ENCODE measurements around the gene SVIP. TPM values are rescaled to one million over a fixed set of nuclear protein-coding genes. Genes with fewer than 3 reads are reported as not detected.

Gene SVIP
- total and polyA plus RNA-seq, 4 donors, result 12.5 to 28.4 (median 16.7) TPM

GRCh38 chr11:22785251-22785650, 44.4 kb downstream of the SVIP start:
- intact Hi-C loops (cut with DNase I), result loop anchor here (5.0 to 10.0 kb wide), 2 partner anchors 450 to 453 kb away; partner anchors contain the start of gene SLC17A6 (in 1 of the 2)
- Histone ChIP-seq H3K4me1 (ENCODE audit: control insufficient read depth in 1 of 2, insufficient read depth in 2 of 2, low read length in 2 of 2) (no peaks in the 10 kb centered on the region), H3K36me3 (ENCODE audit: control insufficient read depth in 1 of 2, insufficient read depth in 2 of 2, low read length in 1 of 2) (no peaks in the 10 kb centered on the region), H3K9me3 (ENCODE audit: control insufficient read depth, low read length) (peaks cover 2% of the 10 kb centered on the region), H3K27ac (ENCODE audit: low read depth in 1 of 2, low read length in 2 of 2) (no peak overlapping the region), H3K27me3 (ENCODE audit: control insufficient read depth in 1 of 2, insufficient read depth in 2 of 2, low read length in 1 of 2) (no peaks in the 10 kb centered on the region), H3K4me3 (ENCODE audit: low read length in 2 of 2) (no peak overlapping the region)
- no peak for ATAC-seq (ENCODE audit: low FRiP score)
- no peak for DNase-seq

GRCh38 chr11:22780952-22781593, 48.5 kb downstream of the SVIP start:
- H3K4me1 ChIP-seq (ENCODE audit: control insufficient read depth in 1 of 2, insufficient read depth in 2 of 2, low read length in 2 of 2), result no peaks in the 10 kb centered on the region
- no peak overlapping the region for H3K4me3 ChIP-seq (ENCODE audit: low read length in 2 of 2)
- H3K36me3 ChIP-seq (ENCODE audit: control insufficient read depth in 1 of 2, insufficient read depth in 2 of 2, low read length in 1 of 2), result no peaks in the 10 kb centered on the region
- 48 to 50% methylated on average over 3 of the region's 3 CpGs for WGBS, 2 donors
- no peak overlapping the region for H3K27ac ChIP-seq (ENCODE audit: low read depth in 1 of 2, low read length in 2 of 2)
- H3K9me3 ChIP-seq (ENCODE audit: control insufficient read depth, low read length), result peaks cover 2% of the 10 kb centered on the region
- no peak for DNase-seq
- intact Hi-C loops (cut with DNase I), result loop anchor here in 1 of 2 donors (10.0 kb wide), 1 partner anchor 446 kb away; the partner anchor contains the start of gene SLC17A6
- H3K27me3 ChIP-seq (ENCODE audit: control insufficient read depth in 1 of 2, insufficient read depth in 2 of 2, low read length in 1 of 2), result peaks cover 0 to 2% of the 10 kb centered on the region in 2 donors
- no peak for ATAC-seq (ENCODE audit: low FRiP score)

GRCh38 chr11:22779850-22780249, 49.8 kb downstream of the SVIP start:
- H3K27ac ChIP-seq (ENCODE audit: low read depth in 1 of 2, low read length in 2 of 2), result no peak overlapping the region
- DNase-seq (no peak), ATAC-seq (ENCODE audit: low FRiP score) (no peak)
- H3K9me3 ChIP-seq (ENCODE audit: control insufficient read depth, low read length), result peaks cover 2% of the 10 kb centered on the region
- no peaks in the 10 kb centered on the region for H3K36me3 ChIP-seq (ENCODE audit: control insufficient read depth in 1 of 2, insufficient read depth in 2 of 2, low read length in 1 of 2)
- H3K4me3 ChIP-seq (ENCODE audit: low read length in 2 of 2), result no peak overlapping the region
- H3K4me1 ChIP-seq (ENCODE audit: control insufficient read depth in 1 of 2, insufficient read depth in 2 of 2, low read length in 2 of 2), result no peaks in the 10 kb centered on the region
- 89% methylated on average over 5 of the region's 5 CpGs for WGBS, 2 donors
- H3K27me3 ChIP-seq (ENCODE audit: control insufficient read depth in 1 of 2, insufficient read depth in 2 of 2, low read length in 1 of 2), result peaks cover 0 to 2% of the 10 kb centered on the region in 2 donors
- intact Hi-C loops (cut with DNase I), result loop anchor here in 1 of 2 donors (10.0 kb wide), 1 partner anchor 445 kb away; the partner anchor contains the start of gene SLC17A6

GRCh38 chr11:22778642-22779041, 51.0 kb downstream of the SVIP start:
- H3K4me3 ChIP-seq (ENCODE audit: low read length in 2 of 2), result no peak overlapping the region
- intact Hi-C loops (cut with DNase I), result no loop called here
- H3K36me3 ChIP-seq (ENCODE audit: control insufficient read depth in 1 of 2, insufficient read depth in 2 of 2, low read length in 1 of 2), result no peaks in the 10 kb centered on the region
- H3K9me3 ChIP-seq (ENCODE audit: control insufficient read depth, low read length), result peaks cover under 1% of the 10 kb centered on the region
- no peaks in the 10 kb centered on the region for H3K4me1 ChIP-seq (ENCODE audit: control insufficient read depth in 1 of 2, insufficient read depth in 2 of 2, low read length in 2 of 2)
- H3K27me3 ChIP-seq (ENCODE audit: control insufficient read depth in 1 of 2, insufficient read depth in 2 of 2, low read length in 1 of 2), result peaks cover 0 to 2% of the 10 kb centered on the region in 2 donors
- H3K27ac ChIP-seq (ENCODE audit: low read depth in 1 of 2, low read length in 2 of 2), result no peak overlapping the region
- no peak for ATAC-seq (ENCODE audit: low FRiP score)
- DNase-seq, result no peak

GRCh38 chr11:22775248-22775647, 54.4 kb downstream of the SVIP start:
- H3K36me3 ChIP-seq (ENCODE audit: control insufficient read depth in 1 of 2, insufficient read depth in 2 of 2, low read length in 1 of 2), result no peaks in the 10 kb centered on the region
- no peak for DNase-seq
- WGBS, 2 donors, result 34 to 39% methylated on average over 5 of the region's 5 CpGs
- no peak overlapping the region for H3K27ac ChIP-seq (ENCODE audit: low read depth in 1 of 2, low read length in 2 of 2)
- no peak for ATAC-seq (ENCODE audit: low FRiP score)
- no peak overlapping the region for H3K4me3 ChIP-seq (ENCODE audit: low read length in 2 of 2)
- H3K9me3 ChIP-seq (ENCODE audit: control insufficient read depth, low read length), result no peaks in the 10 kb centered on the region
- H3K4me1 ChIP-seq (ENCODE audit: control insufficient read depth in 1 of 2, insufficient read depth in 2 of 2, low read length in 2 of 2), result no peaks in the 10 kb centered on the region
- H3K27me3 ChIP-seq (ENCODE audit: control insufficient read depth in 1 of 2, insufficient read depth in 2 of 2, low read length in 1 of 2), result peaks cover 0 to 2% of the 10 kb centered on the region in 2 donors
- intact Hi-C loops (cut with DNase I), result no loop called here

GRCh38 chr11:22774716-22775115, 54.9 kb downstream of the SVIP start:
- Histone ChIP-seq H3K9me3 (ENCODE audit: control insufficient read depth, low read length) (no peaks in the 10 kb centered on the region), H3K4me3 (ENCODE audit: low read length in 2 of 2) (no peak overlapping the region), H3K4me1 (ENCODE audit: control insufficient read depth in 1 of 2, insufficient read depth in 2 of 2, low read length in 2 of 2) (no peaks in the 10 kb centered on the region), H3K27me3 (ENCODE audit: control insufficient read depth in 1 of 2, insufficient read depth in 2 of 2, low read length in 1 of 2) (peaks cover 0 to 2% of the 10 kb centered on the region in 2 donors), H3K36me3 (ENCODE audit: control insufficient read depth in 1 of 2, insufficient read depth in 2 of 2, low read length in 1 of 2) (no peaks in the 10 kb centered on the region), H3K27ac (ENCODE audit: low read depth in 1 of 2, low read length in 2 of 2) (no peak overlapping the region)
- no peak for ATAC-seq (ENCODE audit: low FRiP score)
- intact Hi-C loops (cut with DNase I), result no loop called here
- WGBS, 2 donors, result 77 to 80% methylated on average over 2 of the region's 2 CpGs
- DNase-seq, result no peak

GRCh38 chr11:22769081-22769480, 60.5 kb downstream of the SVIP start:
- Histone ChIP-seq H3K27me3 (ENCODE audit: control insufficient read depth in 1 of 2, insufficient read depth in 2 of 2, low read length in 1 of 2) (no peaks in the 10 kb centered on the region), H3K4me1 (ENCODE audit: control insufficient read depth in 1 of 2, insufficient read depth in 2 of 2, low read length in 2 of 2) (no peaks in the 10 kb centered on the region), H3K9me3 (ENCODE audit: control insufficient read depth, low read length) (no peaks in the 10 kb centered on the region), H3K36me3 (ENCODE audit: control insufficient read depth in 1 of 2, insufficient read depth in 2 of 2, low read length in 1 of 2) (no peaks in the 10 kb centered on the region), H3K4me3 (ENCODE audit: low read length in 2 of 2) (no peak overlapping the region), H3K27ac (ENCODE audit: low read depth in 1 of 2, low read length in 2 of 2) (no peak overlapping the region)
- WGBS, 2 donors, result 78 to 80% methylated on average over 1 of the region's 1 CpG
- intact Hi-C loops (cut with DNase I), result no loop called here
- ATAC-seq (ENCODE audit: low FRiP score) (no peak), DNase-seq (no peak)

Other genes with a start within 250 kb of the SVIP start
- 1 to 10 TPM; 3.0 to 5.8 TPM for gene FANCF, start 204.0 kb downstream of the SVIP start, total RNA-seq
- 1 to 10 TPM; 3.2 to 4.6 TPM for gene FANCF, start 204.0 kb downstream of the SVIP start, polyA plus RNA-seq
- 1 to 10 TPM in 1 of 2 donors, under 1 TPM in 1; 0.52 to 2.1 TPM for gene GAS2, start 163.2 kb downstream of the SVIP start, total RNA-seq
- 1 to 10 TPM in 1 of 2 donors, under 1 TPM in 1; 0.18 to 1.8 TPM for gene GAS2, start 163.2 kb downstream of the SVIP start, polyA plus RNA-seq
- gene CCDC179, start 30.7 kb upstream of the SVIP start, total RNA-seq, result not detected
- not detected for gene CCDC179, start 30.7 kb upstream of the SVIP start, polyA plus RNA-seq